ENCODE measurements around the gene HUNK.

Gene HUNK

DNA sequence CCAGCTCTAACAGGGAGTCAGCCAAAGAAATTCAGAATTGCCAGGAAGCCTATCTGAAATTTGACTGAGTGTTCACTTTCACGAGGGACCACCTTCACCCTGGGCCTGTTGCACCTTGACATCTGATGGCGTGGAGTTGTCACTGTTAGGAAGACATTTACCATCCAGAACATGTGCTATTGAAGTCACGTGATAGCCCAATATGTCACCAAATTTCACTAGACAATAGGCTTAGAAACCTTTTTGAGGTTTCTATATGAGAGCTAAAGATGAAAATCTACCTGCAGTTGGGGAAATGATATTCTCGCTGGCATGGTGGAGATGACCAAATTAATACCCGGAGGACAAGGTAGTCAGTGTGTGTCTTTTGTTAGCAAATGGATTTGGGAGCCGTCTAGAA, 102.7 kb downstream of the HUNK start:
- in situ Hi-C loops (cut with HindIII; ENCODE audit: low pct_ligation_motif_present, low pct_unique_long_range_greater_than_20kb, low sequenced_read_pairs) = no loop called here
- no peak for DNase-seq

DNA sequence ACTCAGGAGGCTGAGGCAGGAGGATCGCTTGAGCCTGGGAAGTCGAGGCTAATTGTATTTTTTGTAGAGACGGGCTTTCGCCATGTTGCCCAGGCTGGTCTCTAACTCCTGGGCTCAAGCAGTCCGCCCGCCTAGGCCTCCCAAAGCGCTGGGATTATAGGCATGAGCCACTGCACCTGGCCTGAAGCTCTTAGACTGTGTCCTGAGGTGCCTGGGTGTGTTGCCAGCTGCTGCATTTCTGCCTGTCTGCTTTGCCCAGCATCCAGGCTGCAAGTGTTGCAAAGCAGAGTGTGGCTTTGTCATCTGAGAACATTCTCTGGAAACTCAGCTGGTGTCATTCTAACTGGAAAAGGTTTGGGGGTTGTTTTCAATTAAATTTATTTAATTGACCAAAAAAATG, 105.0 kb downstream of the HUNK start:
- in situ Hi-C loops (cut with HindIII; ENCODE audit: low pct_ligation_motif_present, low pct_unique_long_range_greater_than_20kb, low sequenced_read_pairs) = no loop called here

GRCh38 chr21:31983120-31983519, 110.3 kb downstream of the HUNK start:
- in situ Hi-C loops (cut with HindIII; ENCODE audit: low pct_ligation_motif_present, low pct_unique_long_range_greater_than_20kb, low sequenced_read_pairs) = no loop called here

More for the DNA sequence above, 105.0 kb downstream of the HUNK start:
- DNase-seq = no peak

DNA sequence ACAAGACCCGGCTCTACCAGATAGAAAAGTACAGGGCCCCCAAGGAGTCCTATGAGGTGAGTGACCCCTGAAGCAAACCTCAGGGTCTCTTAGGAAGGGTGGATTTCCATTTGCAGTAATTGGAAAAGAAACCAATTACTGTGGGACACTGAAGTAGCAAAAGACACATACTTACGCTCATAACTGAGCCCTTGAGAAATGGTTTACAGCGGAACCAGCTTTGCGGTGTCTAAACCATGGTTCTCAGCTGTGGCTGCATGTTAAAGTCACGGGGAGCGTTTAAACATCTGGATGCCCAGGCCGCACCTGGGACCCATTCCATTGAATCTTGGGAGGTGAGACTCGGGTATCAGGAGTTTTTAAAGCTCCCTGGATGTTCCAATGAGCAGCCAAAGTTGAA, 110.7 kb downstream of the HUNK start:
- DNase-seq = no peak
- in situ Hi-C loops (cut with HindIII; ENCODE audit: low pct_ligation_motif_present, low pct_unique_long_range_greater_than_20kb, low sequenced_read_pairs) = no loop called here

More at GRCh38 chr21:31983120-31983519, 110.3 kb downstream of the HUNK start:
- peak; percentile 0 for DNase-seq

DNA sequence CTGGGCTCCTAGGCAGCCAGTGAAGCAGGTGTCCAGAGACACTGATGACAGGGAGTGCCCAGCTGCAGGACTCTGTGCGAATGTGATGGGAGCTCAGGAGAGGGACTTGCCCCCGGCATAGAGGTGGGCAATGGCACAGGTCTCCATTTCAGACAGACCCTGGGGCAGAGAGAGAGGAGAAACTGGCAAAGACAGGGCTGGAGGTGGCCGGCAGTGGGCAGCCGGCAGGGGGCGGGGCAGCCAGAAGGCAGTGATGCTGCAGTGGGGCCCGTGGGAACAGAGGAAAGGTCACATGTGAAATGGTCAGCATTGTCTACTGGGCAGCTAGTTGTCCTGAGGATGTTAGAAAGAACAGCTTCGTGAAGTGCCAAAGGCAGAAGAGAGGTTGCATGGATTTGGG, 112.6 kb downstream of the HUNK start:
- in situ Hi-C loops (cut with HindIII; ENCODE audit: low pct_ligation_motif_present, low pct_unique_long_range_greater_than_20kb, low sequenced_read_pairs) = no loop called here

GRCh38 chr21:31986035-31986856, 113.4 kb downstream of the HUNK start:
- in situ Hi-C loops (cut with HindIII; ENCODE audit: low pct_ligation_motif_present, low pct_unique_long_range_greater_than_20kb, low sequenced_read_pairs) = no loop called here
- DNase-seq = no peak

More for the DNA sequence above, 112.6 kb downstream of the HUNK start:
- DNase-seq = no peak

DNA sequence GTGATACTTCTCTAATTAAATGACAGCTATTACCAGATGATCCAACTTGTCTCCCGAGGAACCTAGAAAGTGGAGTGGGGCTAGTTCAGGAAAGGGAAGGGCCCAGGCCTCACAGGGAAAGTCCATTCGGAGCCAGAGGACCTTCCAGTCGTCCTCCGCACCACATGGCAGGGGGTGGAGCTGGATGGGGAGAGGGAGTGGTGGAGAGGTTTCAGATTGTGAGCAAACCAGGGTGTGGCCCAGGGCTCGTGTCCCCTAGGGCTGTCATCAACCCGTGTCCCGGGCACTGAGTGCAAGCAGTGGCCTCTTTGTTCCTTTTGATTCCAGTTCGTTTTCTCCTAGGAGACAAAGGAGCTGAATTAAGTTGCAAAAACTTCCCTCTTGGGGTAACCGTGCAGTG, 114.9 kb downstream of the HUNK start:
- in situ Hi-C loops (cut with HindIII; ENCODE audit: low pct_ligation_motif_present, low pct_unique_long_range_greater_than_20kb, low sequenced_read_pairs) = no loop called here
- DNase-seq = no peak

DNA sequence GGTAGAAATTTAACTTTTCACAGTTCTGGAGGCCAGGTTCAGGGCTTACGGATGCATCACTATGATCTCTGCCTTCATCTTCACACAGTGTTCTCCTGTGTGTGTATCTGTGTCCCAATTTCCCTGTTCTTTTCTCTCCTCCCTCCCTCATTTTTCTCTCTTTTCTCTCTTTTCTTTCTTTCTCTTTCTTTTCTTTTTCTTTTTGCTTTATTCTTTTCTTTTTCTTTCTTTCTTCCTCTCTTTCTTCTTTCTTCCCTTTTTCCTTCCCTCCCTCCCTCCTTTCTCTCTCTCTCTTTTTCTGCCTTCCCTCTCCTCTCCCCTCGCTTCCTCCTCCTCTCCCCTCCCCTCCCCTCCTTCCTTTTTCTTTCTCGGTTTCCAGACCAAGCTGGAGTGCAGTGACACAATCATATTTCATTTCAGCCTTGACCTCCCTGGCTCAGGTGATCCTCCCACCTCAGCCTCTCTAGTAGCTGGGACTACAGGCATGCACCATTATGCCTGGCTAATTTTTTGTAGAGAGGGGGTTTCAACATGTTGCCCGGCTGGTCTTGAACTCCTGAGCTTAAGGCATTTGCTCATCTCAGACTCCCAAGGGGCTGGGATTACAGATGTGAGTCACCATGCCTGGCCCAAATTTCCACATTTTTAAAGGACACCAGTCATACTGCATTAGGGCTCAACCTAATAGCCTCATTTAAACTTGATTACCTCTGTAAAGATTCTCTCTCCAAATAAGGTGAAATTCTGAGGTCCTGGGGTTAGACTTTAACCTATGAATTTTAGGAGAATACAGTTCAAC, 115.9 kb downstream of the HUNK start:
- in situ Hi-C loops (cut with HindIII; ENCODE audit: low pct_ligation_motif_present, low pct_unique_long_range_greater_than_20kb, low sequenced_read_pairs) = no loop called here
- no peak for DNase-seq

DNA sequence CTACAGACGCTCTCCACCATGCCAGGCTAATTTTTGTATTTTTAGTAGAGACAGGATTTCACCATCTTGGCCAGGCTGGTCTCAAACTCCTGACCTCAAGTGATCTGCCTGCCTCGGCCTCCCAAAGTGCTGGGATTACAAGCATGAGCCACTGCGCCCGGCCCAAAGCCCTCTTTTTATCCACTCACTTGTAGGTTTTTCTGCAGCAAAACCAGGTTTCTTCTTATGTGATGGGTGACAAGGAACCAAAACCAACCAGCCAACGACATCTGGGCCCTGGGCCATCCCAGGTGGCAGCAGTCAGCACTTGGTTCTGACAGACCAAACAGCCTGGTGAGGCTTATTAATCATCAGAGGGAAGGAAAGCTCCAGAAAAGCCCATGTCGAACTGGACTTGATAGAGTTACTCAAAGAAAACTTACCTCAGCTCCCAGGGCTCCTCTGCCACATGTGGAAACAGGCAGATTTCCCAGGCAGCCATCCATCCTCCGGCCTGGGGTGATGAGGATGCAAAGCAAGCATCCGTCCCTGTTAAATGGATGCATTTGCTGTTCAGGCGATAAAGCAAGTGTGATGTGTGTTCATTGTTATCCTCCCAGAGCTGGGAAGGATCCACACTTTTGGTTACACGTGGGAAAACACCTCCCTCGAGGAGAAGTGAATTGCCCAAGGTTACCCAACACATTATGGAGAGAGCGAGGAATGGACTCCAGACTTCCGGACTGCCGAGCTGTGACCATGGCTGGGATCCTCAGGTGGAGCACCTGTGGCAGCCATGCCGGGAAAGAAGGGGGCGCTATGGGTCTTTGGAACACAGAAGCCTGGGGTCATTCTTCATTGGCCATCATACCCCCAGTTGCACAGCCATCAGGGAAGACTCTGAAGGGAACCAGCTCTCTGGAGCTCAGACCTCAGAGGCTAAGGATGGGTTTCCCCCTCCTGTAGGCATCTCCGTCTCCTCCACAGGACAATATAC, 118.8 kb downstream of the HUNK start:
- in situ Hi-C loops (cut with HindIII; ENCODE audit: low pct_ligation_motif_present, low pct_unique_long_range_greater_than_20kb, low sequenced_read_pairs) = no loop called here
- DNase-seq = peak; percentile 1

DNA sequence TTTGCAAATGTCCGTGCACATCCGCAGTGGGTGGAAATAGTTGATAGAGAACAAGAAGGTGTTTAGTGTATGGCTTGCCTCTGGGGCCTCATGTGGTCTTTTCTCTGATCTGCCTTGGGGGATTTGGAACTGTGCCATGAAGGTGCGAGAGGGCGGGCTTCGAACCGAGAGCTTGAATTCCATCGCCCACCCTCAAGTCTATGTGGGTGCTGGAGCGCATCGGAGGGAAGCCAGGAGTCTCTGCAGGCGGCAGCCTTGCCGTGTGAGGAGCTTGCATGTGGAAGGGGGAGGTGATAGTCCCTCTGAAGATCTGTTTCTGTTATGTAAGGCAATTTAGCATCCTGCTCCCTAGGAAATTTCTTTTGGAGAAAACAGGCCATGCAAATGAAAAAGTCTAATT, 119.6 kb downstream of the HUNK start:
- DNase-seq = no peak
- in situ Hi-C loops (cut with HindIII; ENCODE audit: low pct_ligation_motif_present, low pct_unique_long_range_greater_than_20kb, low sequenced_read_pairs) = no loop called here

DNA sequence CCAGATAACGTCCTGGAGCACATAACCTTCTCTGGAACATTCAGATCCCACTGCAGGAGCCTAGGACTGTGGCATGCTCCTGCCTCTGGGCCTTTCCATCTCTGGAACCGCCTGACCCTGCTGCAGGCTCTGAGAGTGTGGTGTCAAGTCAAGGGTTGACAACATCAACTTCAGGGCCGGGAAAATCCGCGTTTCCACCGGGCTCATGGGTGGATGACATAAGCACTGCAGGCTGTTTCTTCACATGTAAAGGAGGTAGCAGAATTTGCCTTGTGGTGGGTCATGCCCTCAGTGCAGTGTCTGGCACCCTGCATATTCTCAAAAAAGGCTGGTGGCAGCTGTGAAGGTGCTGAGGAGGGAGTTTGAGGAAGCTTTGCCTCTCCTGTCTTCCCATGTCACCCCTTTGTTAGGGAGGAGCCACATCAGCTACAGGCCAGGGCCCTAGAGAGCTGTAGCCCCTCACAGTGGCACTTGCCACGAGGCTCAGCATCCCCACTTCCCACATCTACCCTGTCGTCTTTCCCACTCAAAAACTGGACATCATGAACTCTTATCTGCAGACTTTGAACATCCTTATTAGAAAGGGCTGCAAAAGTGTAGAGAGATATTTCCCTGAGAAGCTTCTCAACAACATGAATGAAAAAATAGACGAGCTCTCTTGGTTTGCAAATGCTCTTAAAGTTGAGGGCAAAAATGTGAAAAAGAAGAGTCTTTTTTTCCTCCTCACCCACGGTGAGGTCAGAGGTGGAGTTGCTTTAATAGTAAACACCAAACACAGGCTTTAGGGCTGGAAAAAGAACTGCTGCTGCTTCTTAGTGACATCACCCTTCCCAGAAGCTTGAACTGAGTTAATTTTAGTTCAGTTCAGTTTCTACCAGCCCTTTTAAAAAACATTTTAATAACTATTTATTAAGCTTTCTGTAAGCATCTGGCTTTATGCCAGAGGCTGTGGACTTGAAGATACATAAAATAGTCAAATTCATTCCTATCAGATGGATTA, 121.3 kb downstream of the HUNK start:
- in situ Hi-C loops (cut with HindIII; ENCODE audit: low pct_ligation_motif_present, low pct_unique_long_range_greater_than_20kb, low sequenced_read_pairs) = no loop called here
- DNase-seq = no peak

DNA sequence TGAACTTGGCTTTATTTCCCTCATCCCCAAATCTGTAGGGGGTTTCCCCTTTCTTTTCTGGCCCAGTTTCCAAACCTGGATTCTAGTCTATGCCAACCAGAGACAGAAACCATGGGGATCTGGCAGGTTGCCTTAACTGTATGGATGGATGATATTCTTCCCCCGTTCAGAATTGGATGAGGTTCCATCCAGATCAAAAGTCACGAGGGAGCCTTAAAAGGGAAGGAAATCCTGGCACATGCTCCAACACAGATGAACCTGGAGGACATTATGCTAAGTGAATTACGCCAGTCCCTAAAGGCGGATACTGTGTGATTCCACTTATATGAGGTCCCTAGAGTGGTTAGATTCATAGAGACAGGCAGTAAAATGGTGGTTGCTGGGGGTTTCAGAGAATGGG, 124.4 kb downstream of the HUNK start:
- in situ Hi-C loops (cut with HindIII; ENCODE audit: low pct_ligation_motif_present, low pct_unique_long_range_greater_than_20kb, low sequenced_read_pairs) = no loop called here
- DNase-seq = no peak

GRCh38 chr21:31999810-32000468, 127.1 kb downstream of the HUNK start:
- in situ Hi-C loops (cut with HindIII; ENCODE audit: low pct_ligation_motif_present, low pct_unique_long_range_greater_than_20kb, low sequenced_read_pairs) = no loop called here
- no peak for DNase-seq

GRCh38 chr21:32001390-32001789, 128.6 kb downstream of the HUNK start:
- in situ Hi-C loops (cut with HindIII; ENCODE audit: low pct_ligation_motif_present, low pct_unique_long_range_greater_than_20kb, low sequenced_read_pairs) = no loop called here
- DNase-seq = no peak

GRCh38 chr21:32003411-32003810, 130.6 kb downstream of the HUNK start:
- in situ Hi-C loops (cut with HindIII; ENCODE audit: low pct_ligation_motif_present, low pct_unique_long_range_greater_than_20kb, low sequenced_read_pairs) = no loop called here
- DNase-seq = no peak

- DNase-seq = no peak
- in situ Hi-C loops (cut with HindIII; ENCODE audit: low pct_ligation_motif_present, low pct_unique_long_range_greater_than_20kb, low sequenced_read_pairs) = no loop called here
Observed at GRCh38 chr21:32004291-32004690, 131.5 kb downstream of the HUNK start.

GRCh38 chr21:32007456-32007855, 134.6 kb downstream of the HUNK start:
- in situ Hi-C loops (cut with HindIII; ENCODE audit: low pct_ligation_motif_present, low pct_unique_long_range_greater_than_20kb, low sequenced_read_pairs) = no loop called here
- DNase-seq = no peak

All from ACHN (cell line).